Parathyroid adenoma (tissue), 2 donors: Measurements from ENCODE around the gene RAC3.

Experiments
- H2AFZ ChIP-seq: fragments of 300-600 bp; sonication (generic); one replicate; pipeline ENCODE4 v1.7.0; 2017; ENCODE audit warnings: antibody characterized with exemption, mild to moderate bottlenecking
- H3K27ac ChIP-seq: fragments of 300-600 bp; sonication (generic); one replicate; pipeline ENCODE4 v1.7.0; 2017
- H3K27me3 ChIP-seq: fragments of 300-600 bp; sonication (generic); one replicate; pipeline ENCODE4 v1.7.0; 2017; ENCODE audit warnings: low read length; ENCODE audit not compliant: control insufficient read depth, insufficient read depth
- H3K36me3 ChIP-seq: fragments of 300-600 bp; sonication (generic); one replicate; pipeline ENCODE4 v1.7.0; 2017; ENCODE audit warnings: low read length; ENCODE audit not compliant: control insufficient read depth, insufficient read depth
- H3K4me1 ChIP-seq: fragments of 300-600 bp; sonication (generic); one replicate; pipeline ENCODE4 v1.7.0; 2017; ENCODE audit warnings: control low read depth
- H3K4me2 ChIP-seq: fragments of 300-600 bp; sonication (generic); one replicate; pipeline ENCODE4 v1.7.0; 2017; ENCODE audit warnings: low read length
- H3K4me3 ChIP-seq: fragments of 300-600 bp; sonication (generic); one replicate; pipeline ENCODE4 v1.7.0; 2017; ENCODE audit warnings: low read depth, low read length
- H3K79me2 ChIP-seq: fragments of 300-600 bp; sonication (generic); one replicate; pipeline ENCODE4 v1.7.0; 2017; ENCODE audit warnings: control low read depth
- H3K9ac ChIP-seq: fragments of 300-600 bp; sonication (generic); one replicate; pipeline ENCODE4 v1.7.0; 2017; ENCODE audit warnings: mild to moderate bottlenecking
- H3K9me3 ChIP-seq: fragments of 300-600 bp; sonication (generic); one replicate; pipeline ENCODE4 v1.7.0; 2017; ENCODE audit warnings: low read length; ENCODE audit not compliant: control insufficient read depth
- CTCF ChIP-seq: fragments of 300-600 bp; sonication (generic); IDR thresholded peaks from one replicate; pipeline ENCODE4 v1.7.0; 2017; ENCODE audit warnings: antibody characterized with exemption, mild to moderate bottlenecking
- donor health status: primary hyperparathyroidism.

RAC3 gene

GRCh38 chr17:82081966-82082365 lies 50.5 kb downstream of the RAC3 start:
- TF ChIP-seq CTCF, result no peak
- H3K36me3 ChIP-seq, result no peaks in the 10 kb centered on the region

DNA sequence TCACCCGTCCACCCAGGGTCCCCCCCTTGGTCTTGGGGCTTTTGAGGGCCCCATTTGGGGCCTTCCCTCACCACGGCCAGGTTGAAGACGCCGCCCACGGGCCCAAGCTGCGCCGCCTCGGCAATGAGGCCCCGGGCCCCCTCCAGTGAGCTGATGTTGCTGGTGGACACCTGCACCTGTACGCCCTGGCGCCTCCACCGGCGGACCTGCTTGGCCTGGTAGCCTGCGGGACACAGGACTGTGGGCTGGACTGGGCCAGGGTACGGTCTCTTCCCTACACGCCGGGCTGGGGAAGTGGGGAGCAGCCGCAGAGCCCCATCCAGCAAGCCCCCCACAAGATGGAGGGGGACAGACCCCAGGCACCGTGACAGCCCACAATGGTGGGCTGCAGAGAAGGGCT lies 51.0 kb downstream of the RAC3 start:
- Histone ChIP-seq H3K9ac (no peak overlapping the region), H3K9me3 (no peaks in the 10 kb centered on the region), H3K27me3 (no peaks in the 10 kb centered on the region), H3K36me3 (no peaks in the 10 kb centered on the region), H3K27ac (no peak overlapping the region), H3K4me1 (no peaks in the 10 kb centered on the region), H3K79me2 (no peaks in the 10 kb centered on the region), H3K4me3 (no peak overlapping the region), H2AFZ (no peak overlapping the region), H3K4me2 (no peak overlapping the region)
- TF ChIP-seq CTCF, result no peak

More at GRCh38 chr17:82081966-82082365, 50.5 kb downstream of the RAC3 start:
- H3K4me1 ChIP-seq, result no peaks in the 10 kb centered on the region
- H3K79me2 ChIP-seq, result no peaks in the 10 kb centered on the region
- H2AFZ ChIP-seq, result no peak overlapping the region
- no peak overlapping the region for H3K9ac ChIP-seq
- H3K9me3 ChIP-seq, result no peaks in the 10 kb centered on the region
- no peak overlapping the region for H3K4me2 ChIP-seq
- no peak overlapping the region for H3K4me3 ChIP-seq
- no peak overlapping the region for H3K27ac ChIP-seq
- no peaks in the 10 kb centered on the region for H3K27me3 ChIP-seq

- no peak overlapping the region for H2AFZ ChIP-seq
- no peaks in the 10 kb centered on the region for H3K9me3 ChIP-seq
Observed at GRCh38 chr17:82083009-82083408, 51.5 kb downstream of the RAC3 start.

More at GRCh38 chr17:82083009-82083408, 51.5 kb downstream of the RAC3 start:
- H3K79me2 ChIP-seq, result no peaks in the 10 kb centered on the region
- no peak for TF ChIP-seq CTCF
- H3K9ac ChIP-seq, result no peak overlapping the region
- no peaks in the 10 kb centered on the region for H3K27me3 ChIP-seq
- H3K4me1 ChIP-seq, result no peaks in the 10 kb centered on the region
- H3K36me3 ChIP-seq, result no peaks in the 10 kb centered on the region
- H3K27ac ChIP-seq, result no peak overlapping the region
- H3K4me2 ChIP-seq, result no peak overlapping the region
- no peak overlapping the region for H3K4me3 ChIP-seq
